IMR-90 (cell line): Measurements from ENCODE around the gene BTBD1. TPM values are rescaled to one million over a fixed set of nuclear protein-coding genes. Genes with fewer than 3 reads are reported as not detected.

ENCODE experiments used
- ATAC-seq: fragments of 200-7000 bp; cut with Tn5 transposase; 2 replicates; pipeline ENCODE4 v1.9.1; 2020; ENCODE audit warnings: low read depth, mild to moderate bottlenecking, moderate library complexity
- BruUV-seq: library from RNA; stranded (reverse); fragments of 400-500 nt; replicated peaks from 2 replicates; lab custom pipeline; 2021; lab: Mats Ljungman, UMichigan
- CTCF ChIA-PET: fragments of 300-600 bp; formaldehyde crosslinking; extraction: SDS; loops from one replicate; lab custom pipeline; 2021; ENCODE audit warnings: antibody characterized with exemption; lab: Yijun Ruan, JAX
- POLR2A ChIA-PET: fragments of 300-600 bp; sonication (Branson Sonifier 250); formaldehyde crosslinking; loops from one replicate; lab custom pipeline; 2022; ENCODE audit warnings: antibody characterized with exemption; ENCODE audit not compliant: unreplicated experiment; lab: Charles Lee
- DNase-seq: peaks from one replicate; pipeline ENCODE4 v3.0.0; 2013
- H2AFZ ChIP-seq: replicated peaks from 2 replicates; pipeline ENCODE3; 2013; ENCODE audit warnings: low read length, mild to moderate bottlenecking; ENCODE audit not compliant: poor library complexity
- H2AK5ac ChIP-seq: 2 replicates; pipeline ENCODE4 v1.6.1; 2013; ENCODE audit warnings: low read depth, low read length, inconsistent platforms
- H2AK9ac ChIP-seq: replicated peaks from 2 replicates; pipeline ENCODE3; 2013; ENCODE audit warnings: mild to moderate bottlenecking, low read depth, low read length, moderate library complexity; ENCODE audit not compliant: poor library complexity
- H2BK120ac ChIP-seq: 2 replicates; pipeline ENCODE4 v1.6.1; 2013; ENCODE audit warnings: low read depth, low read length, inconsistent platforms
- H2BK15ac ChIP-seq: 3 replicates; pipeline ENCODE4 v1.6.1; 2013; ENCODE audit warnings: low read depth, low read length, inconsistent platforms
- H2BK20ac ChIP-seq: 2 replicates; pipeline ENCODE4 v1.6.1; 2013; ENCODE audit warnings: low read depth, mild to moderate bottlenecking, inconsistent platforms, low read length, moderate library complexity
- H2BK5ac ChIP-seq: 2 replicates; pipeline ENCODE4 v1.6.1; 2013; ENCODE audit warnings: mild to moderate bottlenecking, low read depth, low read length, inconsistent platforms; ENCODE audit not compliant: poor library complexity, severe bottlenecking
- H3K14ac ChIP-seq: replicated peaks from 2 replicates; pipeline ENCODE4 v1.6.1; 2013; ENCODE audit warnings: low read depth, low read length, inconsistent platforms
- H3K18ac ChIP-seq: 2 replicates; pipeline ENCODE4 v1.6.1; 2013; ENCODE audit warnings: low read depth, low read length, control low read depth
- H3K23ac ChIP-seq: 2 replicates; pipeline ENCODE4 v1.6.1; 2013; ENCODE audit warnings: low read depth, low read length, inconsistent platforms
- H3K27ac ChIP-seq: 2 replicates; pipeline ENCODE4 v1.5.1; 2013; ENCODE audit warnings: mild to moderate bottlenecking, control low read depth, low read length; ENCODE audit not compliant: insufficient read depth
- H3K27me3 ChIP-seq: 2 replicates; pipeline ENCODE4 v1.6.1; 2013; ENCODE audit warnings: low read length; ENCODE audit not compliant: control insufficient read depth, insufficient read depth
- H3K36me3 ChIP-seq: 2 replicates; pipeline ENCODE4 v1.6.1; 2013; ENCODE audit warnings: low read length, mixed read lengths; ENCODE audit not compliant: control insufficient read depth, insufficient read depth
- H3K4ac ChIP-seq: 2 replicates; pipeline ENCODE4 v1.6.1; 2013; ENCODE audit warnings: low read depth, low read length, inconsistent platforms
- H3K4me1 ChIP-seq: 2 replicates; pipeline ENCODE4 v1.6.1; 2013; ENCODE audit warnings: low read length, mixed read lengths; ENCODE audit not compliant: control insufficient read depth, insufficient read depth
- H3K4me2 ChIP-seq: 2 replicates; pipeline ENCODE4 v1.6.1; 2013; ENCODE audit warnings: low read depth, mild to moderate bottlenecking, control low read depth, low read length, moderate library complexity
- H3K4me3 ChIP-seq: 2 replicates; pipeline ENCODE4 v1.5.1; 2013; ENCODE audit warnings: low read depth, mild to moderate bottlenecking, control low read depth, low read length, moderate library complexity; ENCODE audit not compliant: insufficient read depth
- H3K56ac ChIP-seq: 2 replicates; pipeline ENCODE4 v1.6.1; 2013; ENCODE audit warnings: low read length, inconsistent platforms; ENCODE audit not compliant: insufficient read depth; ENCODE audit errors: extremely low read depth
- H3K79me1 ChIP-seq, 2 experiments: 2 replicates each; pipeline ENCODE4 v1.6.1; 2013; ENCODE audit warnings: low read length in 2 of 2, inconsistent platforms in 1 of 2, low read depth in 1 of 2
- H3K9ac ChIP-seq: 2 replicates; pipeline ENCODE4 v1.6.1; 2013; ENCODE audit warnings: low read depth, low read length, control low read depth
- H3K9me1 ChIP-seq: 2 replicates; pipeline ENCODE4 v1.6.1; 2013; ENCODE audit warnings: low read length, inconsistent platforms; ENCODE audit not compliant: insufficient read depth
- H3K9me3 ChIP-seq: 2 replicates; pipeline ENCODE4 v1.6.1; 2013; ENCODE audit warnings: low read length; ENCODE audit not compliant: control insufficient read depth, insufficient read depth
- H4K20me1 ChIP-seq: 2 replicates; pipeline ENCODE4 v1.6.1; 2013; ENCODE audit warnings: low read length, inconsistent platforms; ENCODE audit not compliant: insufficient read depth
- H4K5ac ChIP-seq: 2 replicates; pipeline ENCODE4 v1.6.1; 2013; ENCODE audit warnings: mild to moderate bottlenecking, low read depth, low read length, control low read depth
- H4K8ac ChIP-seq, 2 experiments: 2 replicates each; pipeline ENCODE4 v1.6.1; 2013; ENCODE audit warnings: low read depth in 2 of 2, low read length in 2 of 2, control low read depth in 1 of 2, inconsistent platforms in 1 of 2
- H4K91ac ChIP-seq: 2 replicates; pipeline ENCODE4 v1.6.1; 2013; ENCODE audit warnings: low read depth, low read length, inconsistent platforms; ENCODE audit not compliant: insufficient read depth
- CEBPB ChIP-seq: IDR thresholded peaks from 2 replicates; pipeline ENCODE4 v1.6.1; 2012; ENCODE audit warnings: low read depth, low read length, improper control_type of control experiment
- MAZ ChIP-seq: IDR thresholded peaks from 2 replicates; pipeline ENCODE4 v1.6.1; 2012; ENCODE audit warnings: low read depth, mild to moderate bottlenecking, low read length, improper control_type of control experiment, moderate library complexity, borderline replicate concordance
- MXI1 ChIP-seq: IDR thresholded peaks from 2 replicates; pipeline ENCODE4 v1.6.1; 2012; ENCODE audit warnings: low read depth, mild to moderate bottlenecking, low read length, moderate library complexity, borderline replicate concordance
- RAD21 ChIP-seq: IDR thresholded peaks from 2 replicates; pipeline ENCODE4 v1.6.1; 2012; ENCODE audit warnings: low read length, improper control_type of control experiment
- SMC3 ChIP-seq: fragments of 150-350 bp; IDR thresholded peaks from 2 replicates; pipeline ENCODE4 v1.6.1; 2016; ENCODE audit warnings: low read depth, mild to moderate bottlenecking, antibody characterized with exemption, low read length, moderate library complexity
- whole genome bisulfite sequencing, 2 experiments: methylation state at CpG; one replicate each; pipeline versions ENCODE4 v1.1.5 to v1.1.7; 2013; ENCODE audit warnings: missing lambda C conversion rate in 2 of 2; ENCODE audit not compliant: insufficient read length in 1 of 2; ENCODE audit errors: extremely low coverage in 2 of 2; 5-methylcytosine and 5-hydroxymethylcytosine counted together
- dilution Hi-C: fragments of 300-500 bp; cut with HindIII; formaldehyde crosslinking; loops from one replicate; pipeline ENCODE4 v1.14.3; 2018; ENCODE audit warnings: low sequenced_read_pairs; ENCODE audit not compliant: unreplicated experiment
- in situ Hi-C: fragments of 300-500 bp; cut with MboI; formaldehyde crosslinking; loops from 3 replicates; pipeline ENCODE4 v1.14.3; 2019; ENCODE audit warnings: low sequenced_read_pairs, inconsistent platforms, mixed read lengths
- intact Hi-C: fragments of 100-400 bp; cut with micrococcal nuclease; formaldehyde crosslinking; loops from 2 replicates; pipeline ENCODE4 v1.10.0; 2022
- polyA plus RNA-seq, 3 experiments: library from polyadenylated mRNA; depleted of rRNA; stranded (reverse); fragments of >200 nt; gene quantifications; 2 replicates each; pipeline ENCODE4 v1.2.3, GENCODE V29; 2012; ENCODE audit warnings: low replicate concordance in 1 of 3
- total RNA-seq: library from RNA; depleted of rRNA; stranded (reverse); fragments of >200 nt; gene quantifications from 2 replicates; pipeline ENCODE4 v1.2.3, GENCODE V29; 2012

Gene BTBD1
- total and polyA plus RNA-seq, 2 of the 4 experiments (the other 2 are of a cell fraction): 39.3 to 78.7 TPM

DNA sequence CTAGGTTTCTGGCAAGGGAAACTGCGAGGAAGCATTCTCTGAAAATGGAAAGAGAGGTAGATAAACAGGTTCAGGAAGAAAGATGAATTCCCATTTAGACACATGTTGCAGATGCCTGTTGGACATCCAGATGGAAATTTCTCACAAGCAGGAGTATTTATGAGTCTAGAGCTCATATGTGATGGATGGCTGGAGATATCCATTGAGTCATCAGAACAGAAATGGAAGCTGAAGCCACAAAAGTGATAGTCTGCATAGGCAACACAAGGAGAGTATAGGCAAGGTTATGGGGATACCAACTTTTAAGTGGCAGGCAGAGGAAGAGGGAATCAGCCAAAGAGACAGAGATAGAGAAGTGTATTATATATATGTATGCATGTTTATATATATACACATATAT, 87.3 kb downstream of the BTBD1 start:
- Histone ChIP-seq H3K79me1 (no peaks in the 10 kb centered on the region), H3K14ac (no peak overlapping the region), H2AK9ac (no peak overlapping the region), H3K18ac (no peak overlapping the region), H3K23ac (no peak overlapping the region), H4K5ac (no peak overlapping the region), H3K27ac (no peak overlapping the region), H3K9me3 (no peaks in the 10 kb centered on the region), H3K4ac (no peak overlapping the region), H2BK5ac (no peak overlapping the region), H2AFZ (no peak overlapping the region), H2BK120ac (no peak overlapping the region), H3K27me3 (no peaks in the 10 kb centered on the region), H3K9me1 (no peaks in the 10 kb centered on the region), H3K4me2 (no peak overlapping the region), H2AK5ac (no peak overlapping the region), H2BK20ac (no peak overlapping the region), H3K4me3 (no peak overlapping the region), H4K91ac (no peak overlapping the region), H3K4me1 (no peaks in the 10 kb centered on the region), H3K9ac (no peak overlapping the region), H3K36me3 (no peaks in the 10 kb centered on the region), H4K20me1 (no peaks in the 10 kb centered on the region), H2BK15ac (no peak overlapping the region), H3K56ac (no peak overlapping the region), H4K8ac (no peak overlapping the region)
- ATAC-seq (no peak), DNase-seq (no peak)
- dilution Hi-C loops: no loop called here
- BruUV-seq: no TSS peak
- ChIA-PET CTCF (no interaction called here), POLR2A (no interaction called here)
- in situ Hi-C loops: no loop called here
- whole genome bisulfite sequencing, 2 experiments: 50% methylated on average over 1 of the region's 1 CpG; no CpG with 5 or more reads in 1 of the 2 experiments
- TF ChIP-seq RAD21 (no peak), MAZ (no peak), CEBPB (no peak), MXI1 (no peak), SMC3 (no peak)
- intact Hi-C loops: no loop called here
